ENCODE results near the gene ARID2. TPM values are rescaled to one million over a fixed set of nuclear protein-coding genes. Genes with fewer than 3 reads are reported as not detected.
A peak's percentile ranks its signal among the peaks of the same experiment; 100 is the strongest.

ARID2 gene
- total and polyA plus RNA-seq, 2 of the 13 experiments (the other 11 are each of a cell fraction or from before 2014, with no cell fraction given), result 15.9 to 22.2 TPM

- no TSS peak for BruUV-seq (replicated peaks)
- no peak overlapping the region for H3K27ac ChIP-seq (ENCODE audit: extremely low read length, insufficient read depth, low read length)
- peaks cover 11% of the 10 kb centered on the region for H3K4me1 ChIP-seq (ENCODE audit: insufficient read depth, low read length)
- H4K20me1 ChIP-seq (ENCODE audit: insufficient read depth, low read length), result no peaks in the 10 kb centered on the region
- no peaks in the 10 kb centered on the region for H3K27me3 ChIP-seq (ENCODE audit: control insufficient read depth in 1 of 2, insufficient read depth in 2 of 2, low read length in 2 of 2)
- POLR2A ChIA-PET, result no interaction called here
- FAIRE-seq (no peak), DNase-seq (ENCODE audit: low spot score) (peak; percentile 12), ATAC-seq (no peak)
- intact Hi-C loops (cut with micrococcal nuclease; ENCODE audit: unreplicated experiment), result loop anchor here (10.0 kb wide), 1 partner anchor 69 kb away; no protein-coding TSS in a partner anchor
- no peak overlapping the region for H3K4me2 ChIP-seq (ENCODE audit: low read depth, low read length)
- H3K9ac ChIP-seq (ENCODE audit: insufficient read depth, low read depth, low read length), result no peak overlapping the region
- H3K79me2 ChIP-seq (ENCODE audit: insufficient read depth, low read length), result no peaks in the 10 kb centered on the region
- no peak overlapping the region for H3K4me3 ChIP-seq (replicated peaks in 1 of 3; ENCODE audit: insufficient read depth in 1 of 3, low read depth in 2 of 3, low read length in 3 of 3)
- H3K9me3 ChIP-seq (ENCODE audit: low read length), result no peaks in the 10 kb centered on the region
- CTCF ChIA-PET (ENCODE audit: low intra/inter-chr PET ratio, low total read pairs), result no interaction called here
- TF ChIP-seq ZBTB46 (CRISPR knock-in tag; IDR thresholded peaks at IDR 0.05; ENCODE audit: borderline replicate concordance) (no peak), ZNF12 (CRISPR knock-in tag; IDR thresholded peaks at IDR 0.05) (no peak), TARDBP (CRISPR knock-in tag; IDR thresholded peaks at IDR 0.05) (no peak), TSC22D2 (CRISPR knock-in tag; IDR thresholded peaks at IDR 0.05; ENCODE audit: borderline replicate concordance) (no peak), ZNF20 (CRISPR knock-in tag; IDR thresholded peaks at IDR 0.05) (no peak), ZBTB37 (CRISPR knock-in tag; IDR thresholded peaks at IDR 0.05) (no peak)
- H3K36me3 ChIP-seq (replicated peaks in 1 of 2; ENCODE audit: control insufficient read depth in 1 of 2, insufficient read depth in 2 of 2, low read length in 2 of 2), result peaks cover 6 to 17% of the 10 kb centered on the region in 2 experiments; a peak in 4 of 5 replicates
- no peak overlapping the region for H2AFZ ChIP-seq (ENCODE audit: low read length)
- in situ Hi-C loops (cut with HindIII; ENCODE audit: extremely low pct_ligation_motif_present, low pct_unique_long_range_greater_than_20kb), result no loop called here
Measured at GRCh38 chr12:45833401-45833800, 103.9 kb downstream of the ARID2 start.

Measured in HepG2 (cell line).